Stimulated activated naive B cell treated with anti-CD40 and anti-IgM and Interleukin-4, amounts not matched to agents 10 μg/mL and 1 μg/mL and 100 μg/mL, for 72 hours (primary cell): ENCODE measurements around the gene MAP3K2.

Experiments
- ATAC-seq, 2 donors: fragments of 150-1000 bp; cut with Tn5 transposase; replicated peaks; 2 replicates each; pipeline ENCODE4 v1.10.0; 2021; ENCODE audit warnings: moderate library complexity in 1 of 2
- DNase-seq: peaks from one replicate; pipeline ENCODE4 v3.0.0; 2021
- H3K27ac Mint-ChIP-seq: one replicate; pipeline ENCODE4 v1.8.0; 2022; ENCODE audit warnings: mild to moderate bottlenecking, mixed read lengths
- H3K27me3 Mint-ChIP-seq, 2 donors: one replicate each; pipeline ENCODE4 v1.8.0; 2022; ENCODE audit warnings: mixed read lengths in 2 of 2
- H3K36me3 Mint-ChIP-seq, 2 donors: one replicate each; pipeline ENCODE4 v1.8.0; 2022; ENCODE audit warnings: mixed read lengths in 2 of 2, mild to moderate bottlenecking in 1 of 2
- H3K4me1 Mint-ChIP-seq, 2 donors: one replicate each; pipeline ENCODE4 v1.8.0; 2022; ENCODE audit warnings: mixed read lengths in 2 of 2, mild to moderate bottlenecking in 1 of 2
- H3K4me3 Mint-ChIP-seq, 2 donors: one replicate each; pipeline ENCODE4 v1.8.0; 2022; ENCODE audit warnings: mild to moderate bottlenecking in 2 of 2, mixed read lengths in 2 of 2, moderate library complexity in 1 of 2
- H3K9me3 Mint-ChIP-seq, 2 donors: one replicate each; pipeline ENCODE4 v1.8.0; 2022; ENCODE audit warnings: mixed read lengths in 2 of 2, mild to moderate bottlenecking in 1 of 2

MAP3K2 gene, protein sequence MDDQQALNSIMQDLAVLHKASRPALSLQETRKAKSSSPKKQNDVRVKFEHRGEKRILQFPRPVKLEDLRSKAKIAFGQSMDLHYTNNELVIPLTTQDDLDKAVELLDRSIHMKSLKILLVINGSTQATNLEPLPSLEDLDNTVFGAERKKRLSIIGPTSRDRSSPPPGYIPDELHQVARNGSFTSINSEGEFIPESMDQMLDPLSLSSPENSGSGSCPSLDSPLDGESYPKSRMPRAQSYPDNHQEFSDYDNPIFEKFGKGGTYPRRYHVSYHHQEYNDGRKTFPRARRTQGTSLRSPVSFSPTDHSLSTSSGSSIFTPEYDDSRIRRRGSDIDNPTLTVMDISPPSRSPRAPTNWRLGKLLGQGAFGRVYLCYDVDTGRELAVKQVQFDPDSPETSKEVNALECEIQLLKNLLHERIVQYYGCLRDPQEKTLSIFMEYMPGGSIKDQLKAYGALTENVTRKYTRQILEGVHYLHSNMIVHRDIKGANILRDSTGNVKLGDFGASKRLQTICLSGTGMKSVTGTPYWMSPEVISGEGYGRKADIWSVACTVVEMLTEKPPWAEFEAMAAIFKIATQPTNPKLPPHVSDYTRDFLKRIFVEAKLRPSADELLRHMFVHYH

DNA sequence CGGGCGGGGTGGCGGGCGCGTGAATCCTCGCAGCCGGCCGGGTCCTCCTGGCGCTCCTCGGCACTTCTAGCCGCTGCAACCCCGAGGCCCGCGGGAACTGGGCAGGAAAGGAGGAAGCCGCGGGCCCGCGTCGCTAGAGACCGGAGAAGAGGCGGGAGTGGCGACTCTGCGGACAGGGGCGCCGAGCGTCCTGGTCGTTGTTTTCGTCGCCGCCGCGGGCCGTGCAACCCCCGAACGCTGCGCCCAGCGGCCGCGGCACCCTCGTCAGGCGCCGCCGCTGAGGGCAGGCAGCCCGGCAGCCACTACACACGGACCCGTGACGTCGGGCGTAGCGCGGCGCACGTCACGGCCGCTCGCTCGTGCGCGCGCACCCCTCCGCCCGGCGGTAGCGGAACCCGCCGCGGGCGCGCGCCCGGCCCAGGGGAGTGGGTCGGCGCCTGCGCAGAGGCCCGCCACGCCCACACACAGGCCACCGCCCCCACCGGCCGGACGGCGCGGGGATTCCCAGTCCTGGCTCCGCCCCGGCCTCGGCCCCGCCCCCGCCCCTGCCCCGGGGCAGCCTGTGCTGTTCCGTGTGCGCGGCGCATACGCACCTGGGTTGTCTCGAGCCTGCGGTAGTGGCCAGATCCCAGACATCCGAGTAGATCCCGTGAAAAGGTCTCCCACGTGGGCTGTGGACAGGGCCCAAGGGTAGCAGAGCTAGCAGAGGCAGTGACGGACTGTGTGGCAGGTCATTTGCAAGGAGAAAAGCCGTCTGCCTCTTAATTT lies at the start of gene MAP3K2:
TSS of gene MAP3K2 (minus strand) at position 321 of the 768 bp plus-strand sequence. CDS start 44,846 bp downstream, outside the sequence.
- peak; percentile 78 to 83 for ATAC-seq
- Mint-ChIP-seq H3K27me3 (no peaks in the 10 kb centered on the region), H3K9me3 (peaks cover 3 to 4% of the 10 kb centered on the region in 2 donors), H3K36me3 (peaks cover 8 to 31% of the 10 kb centered on the region in 2 donors), H3K4me3 (peak within 1 kb of the TSS; percentile 90 to 92), H3K27ac (peak within 1 kb of the TSS; percentile 99), H3K4me1 (peaks cover 53 to 84% of the 10 kb centered on the region in 2 donors)
- peak; percentile 89 for DNase-seq

DNA sequence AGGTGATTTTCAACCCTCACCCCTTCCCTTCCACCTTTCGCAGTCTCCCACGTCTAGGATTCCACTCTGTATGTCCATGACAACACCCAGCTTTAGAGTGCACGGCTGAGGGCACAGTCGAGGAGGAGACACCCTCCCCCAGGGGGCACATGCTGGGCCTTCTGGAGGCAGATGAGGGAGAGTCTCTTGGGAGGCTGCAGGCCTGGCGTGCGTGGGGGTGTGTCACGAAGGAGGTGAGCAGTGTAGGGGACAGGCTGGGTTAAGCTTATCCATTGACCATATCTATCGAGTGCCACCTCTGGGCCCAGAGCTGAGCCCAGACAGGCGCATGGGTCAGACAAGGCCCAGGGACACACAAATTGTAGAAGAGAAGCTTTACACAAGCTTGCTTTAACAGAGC lies 49.3 kb upstream of the MAP3K2 start:
- Mint-ChIP-seq H3K4me3 (no peak overlapping the region), H3K27me3 (no peaks in the 10 kb centered on the region), H3K36me3 (peaks cover 7 to 9% of the 10 kb centered on the region in 2 donors), H3K27ac (no peak overlapping the region), H3K9me3 (peaks cover 6 to 10% of the 10 kb centered on the region in 2 donors), H3K4me1 (no peaks in the 10 kb centered on the region)
- DNase-seq, result no peak
- ATAC-seq, result no peak

- Mint-ChIP-seq H3K4me3 (no peak overlapping the region), H3K27ac (no peak overlapping the region)
Measured at GRCh38 chr2:127434515-127434914, 46.7 kb upstream of the MAP3K2 start.

GRCh38 chr2:127431408-127432023 lies 43.7 kb upstream of the MAP3K2 start:
- DNase-seq, result no peak
- no peak overlapping the region for H3K4me3 Mint-ChIP-seq
- no peaks in the 10 kb centered on the region for H3K27me3 Mint-ChIP-seq
- H3K36me3 Mint-ChIP-seq, result peaks cover 4 to 20% of the 10 kb centered on the region in 2 donors
- ATAC-seq, result no peak
- H3K9me3 Mint-ChIP-seq, result no peaks in the 10 kb centered on the region
- H3K27ac Mint-ChIP-seq, result no peak overlapping the region
- H3K4me1 Mint-ChIP-seq, result no peaks in the 10 kb centered on the region

More at GRCh38 chr2:127434515-127434914, 46.7 kb upstream of the MAP3K2 start:
- H3K27me3 Mint-ChIP-seq, result no peaks in the 10 kb centered on the region
- ATAC-seq (no peak), DNase-seq (no peak)
- H3K36me3 Mint-ChIP-seq, result peaks cover 7 to 10% of the 10 kb centered on the region in 2 donors
- H3K4me1 Mint-ChIP-seq, result no peaks in the 10 kb centered on the region
- no peaks in the 10 kb centered on the region for H3K9me3 Mint-ChIP-seq

- H3K27me3 Mint-ChIP-seq, result no peaks in the 10 kb centered on the region
- no peak overlapping the region for H3K27ac Mint-ChIP-seq
- peaks cover 4 to 23% of the 10 kb centered on the region in 2 donors for H3K36me3 Mint-ChIP-seq
- H3K4me1 Mint-ChIP-seq, result no peaks in the 10 kb centered on the region
- DNase-seq, result no peak
- no peak for ATAC-seq
- no peaks in the 10 kb centered on the region for H3K9me3 Mint-ChIP-seq
- no peak overlapping the region for H3K4me3 Mint-ChIP-seq
Measured at GRCh38 chr2:127429844-127430425, 42.2 kb upstream of the MAP3K2 start.

- Mint-ChIP-seq H3K27ac (no peak overlapping the region), H3K4me1 (no peaks in the 10 kb centered on the region), H3K4me3 (no peak overlapping the region), H3K36me3 (peaks cover 4 to 23% of the 10 kb centered on the region in 2 donors), H3K9me3 (no peaks in the 10 kb centered on the region), H3K27me3 (no peaks in the 10 kb centered on the region)
- ATAC-seq, result no peak
- no peak for DNase-seq
Measured at GRCh38 chr2:127429291-127429690, 41.5 kb upstream of the MAP3K2 start.

DNA sequence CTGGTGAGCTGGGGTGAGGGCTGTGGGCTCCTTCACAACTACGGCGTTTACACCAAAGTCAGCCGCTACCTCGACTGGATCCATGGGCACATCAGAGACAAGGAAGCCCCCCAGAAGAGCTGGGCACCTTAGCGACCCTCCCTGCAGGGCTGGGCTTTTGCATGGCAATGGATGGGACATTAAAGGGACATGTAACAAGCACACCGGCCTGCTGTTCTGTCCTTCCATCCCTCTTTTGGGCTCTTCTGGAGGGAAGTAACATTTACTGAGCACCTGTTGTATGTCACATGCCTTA lies 41.0 kb upstream of the MAP3K2 start:
- Mint-ChIP-seq H3K27me3 (no peaks in the 10 kb centered on the region), H3K4me3 (no peak overlapping the region), H3K9me3 (no peaks in the 10 kb centered on the region), H3K36me3 (peaks cover 4 to 23% of the 10 kb centered on the region in 2 donors), H3K4me1 (peaks cover 3 to 5% of the 10 kb centered on the region in 2 donors), H3K27ac (no peak overlapping the region)
- DNase-seq, result no peak
- no peak for ATAC-seq

DNA sequence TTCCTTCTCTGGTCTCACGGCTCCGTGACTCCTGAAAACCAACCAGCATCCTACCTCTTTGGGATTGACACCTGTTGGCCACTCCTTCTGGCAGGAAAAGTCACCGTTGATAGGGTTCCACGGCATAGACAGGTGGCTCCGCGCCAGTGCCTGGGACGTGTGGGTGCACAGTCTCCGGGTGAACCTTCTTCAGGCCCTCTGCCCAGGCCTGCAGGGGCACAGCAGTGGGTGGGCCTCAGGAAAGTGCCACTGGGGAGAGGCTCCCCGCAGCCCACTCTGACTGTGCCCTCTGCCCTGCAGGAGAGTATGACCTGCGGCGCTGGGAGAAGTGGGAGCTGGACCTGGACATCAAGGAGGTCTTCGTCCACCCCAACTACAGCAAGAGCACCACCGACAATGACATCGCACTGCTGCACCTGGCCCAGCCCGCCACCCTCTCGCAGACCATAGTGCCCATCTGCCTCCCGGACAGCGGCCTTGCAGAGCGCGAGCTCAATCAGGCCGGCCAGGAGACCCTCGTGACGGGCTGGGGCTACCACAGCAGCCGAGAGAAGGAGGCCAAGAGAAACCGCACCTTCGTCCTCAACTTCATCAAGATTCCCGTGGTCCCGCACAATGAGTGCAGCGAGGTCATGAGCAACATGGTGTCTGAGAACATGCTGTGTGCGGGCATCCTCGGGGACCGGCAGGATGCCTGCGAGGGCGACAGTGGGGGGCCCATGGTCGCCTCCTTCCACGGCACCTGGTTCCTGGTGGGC lies 40.5 kb upstream of the MAP3K2 start:
- Mint-ChIP-seq H3K36me3 (peaks cover 4 to 23% of the 10 kb centered on the region in 2 donors), H3K4me1 (peaks cover 5 to 10% of the 10 kb centered on the region in 2 donors), H3K4me3 (no peak overlapping the region), H3K27ac (no peak overlapping the region), H3K9me3 (no peaks in the 10 kb centered on the region), H3K27me3 (no peaks in the 10 kb centered on the region)
- DNase-seq, result no peak
- no peak for ATAC-seq

GRCh38 chr2:127427376-127428056 lies 39.7 kb upstream of the MAP3K2 start:
- Mint-ChIP-seq H3K36me3 (peaks cover 4 to 23% of the 10 kb centered on the region in 2 donors), H3K9me3 (no peaks in the 10 kb centered on the region), H3K27ac (no peak overlapping the region), H3K4me1 (peaks cover 7 to 17% of the 10 kb centered on the region in 2 donors), H3K27me3 (peaks cover under 1 to 6% of the 10 kb centered on the region in 2 donors), H3K4me3 (no peak overlapping the region)
- ATAC-seq (no peak), DNase-seq (no peak)

- Mint-ChIP-seq H3K9me3 (no peaks in the 10 kb centered on the region), H3K36me3 (peaks cover 3 to 23% of the 10 kb centered on the region in 2 donors), H3K4me3 (no peak overlapping the region), H3K4me1 (peaks cover 12 to 23% of the 10 kb centered on the region in 2 donors), H3K27ac (no peak overlapping the region), H3K27me3 (peaks cover 6 to 14% of the 10 kb centered on the region in 2 donors)
- no peak for ATAC-seq
- no peak for DNase-seq
Measured at GRCh38 chr2:127426501-127427354, 39.0 kb upstream of the MAP3K2 start.

DNA sequence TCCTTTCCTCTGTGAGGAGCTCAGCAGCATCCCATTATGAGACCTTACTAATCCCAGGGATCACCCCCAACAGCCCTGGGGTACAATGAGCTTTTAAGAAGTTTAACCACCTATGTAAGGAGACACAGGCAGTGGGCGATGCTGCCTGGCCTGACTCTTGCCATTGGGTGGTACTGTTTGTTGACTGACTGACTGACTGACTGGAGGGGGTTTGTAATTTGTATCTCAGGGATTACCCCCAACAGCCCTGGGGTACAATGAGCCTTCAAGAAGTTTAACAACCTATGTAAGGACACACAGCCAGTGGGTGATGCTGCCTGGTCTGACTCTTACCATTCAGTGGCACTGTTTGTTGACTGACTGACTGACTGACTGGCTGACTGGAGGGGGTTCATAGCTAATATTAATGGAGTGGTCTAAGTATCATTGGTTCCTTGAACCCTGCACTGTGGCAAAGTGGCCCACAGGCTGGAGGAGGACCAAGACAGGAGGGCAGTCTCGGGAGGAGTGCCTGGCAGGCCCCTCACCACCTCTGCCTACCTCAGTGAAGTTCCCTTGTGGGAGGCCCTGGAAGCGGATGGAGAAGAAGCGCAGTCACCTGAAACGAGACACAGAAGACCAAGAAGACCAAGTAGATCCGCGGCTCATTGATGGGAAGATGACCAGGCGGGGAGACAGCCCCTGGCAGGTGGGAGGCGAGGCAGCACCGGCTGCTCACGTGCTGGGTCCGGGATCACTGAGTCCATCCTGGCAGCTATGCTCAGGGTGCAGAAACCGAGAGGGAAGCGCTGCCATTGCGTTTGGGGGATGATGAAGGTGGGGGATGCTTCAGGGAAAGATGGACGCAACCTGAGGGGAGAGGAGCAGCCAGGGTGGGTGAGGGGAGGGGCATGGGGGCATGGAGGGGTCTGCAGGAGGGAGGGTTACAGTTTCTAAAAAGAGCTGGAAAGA lies 38.0 kb upstream of the MAP3K2 start:
- Mint-ChIP-seq H3K9me3 (no peaks in the 10 kb centered on the region), H3K4me3 (no peak overlapping the region), H3K27me3 (peaks cover 12 to 14% of the 10 kb centered on the region in 2 donors), H3K36me3 (peaks cover 0 to 19% of the 10 kb centered on the region in 2 donors), H3K27ac (no peak overlapping the region), H3K4me1 (peaks cover 15 to 23% of the 10 kb centered on the region in 2 donors)
- DNase-seq (no peak), ATAC-seq (no peak)
